A549 treated with CORT108297 at 1 μM for 4 hours (cell line): ENCODE measurements around the gene TIMMDC1. TPM values are rescaled to one million over a fixed set of nuclear protein-coding genes. Genes with fewer than 3 reads are reported as not detected.

Experiments used
- total RNA-seq: library from RNA; stranded (reverse); fragments of 200-300 nt; extraction: Qiagen RNA extraction; gene quantifications from 5 replicates; pipeline ENCODE4 v1.2.3, GENCODE V29; 2022

TIMMDC1 gene, protein sequence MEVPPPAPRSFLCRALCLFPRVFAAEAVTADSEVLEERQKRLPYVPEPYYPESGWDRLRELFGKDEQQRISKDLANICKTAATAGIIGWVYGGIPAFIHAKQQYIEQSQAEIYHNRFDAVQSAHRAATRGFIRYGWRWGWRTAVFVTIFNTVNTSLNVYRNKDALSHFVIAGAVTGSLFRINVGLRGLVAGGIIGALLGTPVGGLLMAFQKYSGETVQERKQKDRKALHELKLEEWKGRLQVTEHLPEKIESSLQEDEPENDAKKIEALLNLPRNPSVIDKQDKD
- total RNA-seq = 68.5 to 86.3 TPM (median 74.4 TPM) in 5 replicates

DNA sequence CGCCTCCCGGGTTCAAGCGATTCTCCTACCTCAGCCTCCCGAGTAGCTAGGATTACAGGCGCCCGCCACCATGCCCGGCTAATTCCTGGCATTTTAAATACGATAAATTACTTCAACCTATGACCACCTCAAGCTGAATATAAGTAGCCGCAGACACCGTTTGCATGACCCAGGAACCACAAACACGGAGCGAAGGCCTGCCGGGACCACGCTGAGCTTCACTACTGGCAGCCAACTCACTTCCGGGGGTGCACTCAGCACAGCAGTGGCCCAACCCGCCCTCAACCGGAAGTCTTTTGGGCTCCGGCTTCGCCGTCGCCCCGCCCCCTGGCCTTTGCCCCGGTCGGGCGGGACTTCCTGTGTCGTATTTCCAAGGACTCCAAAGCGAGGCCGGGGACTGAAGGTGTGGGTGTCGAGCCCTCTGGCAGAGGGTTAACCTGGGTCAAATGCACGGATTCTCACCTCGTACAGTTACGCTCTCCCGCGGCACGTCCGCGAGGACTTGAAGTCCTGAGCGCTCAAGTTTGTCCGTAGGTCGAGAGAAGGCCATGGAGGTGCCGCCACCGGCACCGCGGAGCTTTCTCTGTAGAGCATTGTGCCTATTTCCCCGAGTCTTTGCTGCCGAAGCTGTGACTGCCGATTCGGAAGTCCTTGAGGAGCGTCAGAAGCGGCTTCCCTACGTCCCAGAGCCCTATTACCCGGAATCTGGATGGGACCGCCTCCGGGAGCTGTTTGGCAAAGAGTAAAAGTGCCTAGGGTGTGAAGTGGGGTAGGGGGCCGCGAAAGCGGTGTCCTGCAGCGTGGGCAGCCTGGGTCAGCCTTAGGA is at the start of gene TIMMDC1:
TSS of gene TIMMDC1 (plus strand) at position 362 of the 826 bp plus-strand sequence. CDS start at position 549, 187 bp downstream.

DNA sequence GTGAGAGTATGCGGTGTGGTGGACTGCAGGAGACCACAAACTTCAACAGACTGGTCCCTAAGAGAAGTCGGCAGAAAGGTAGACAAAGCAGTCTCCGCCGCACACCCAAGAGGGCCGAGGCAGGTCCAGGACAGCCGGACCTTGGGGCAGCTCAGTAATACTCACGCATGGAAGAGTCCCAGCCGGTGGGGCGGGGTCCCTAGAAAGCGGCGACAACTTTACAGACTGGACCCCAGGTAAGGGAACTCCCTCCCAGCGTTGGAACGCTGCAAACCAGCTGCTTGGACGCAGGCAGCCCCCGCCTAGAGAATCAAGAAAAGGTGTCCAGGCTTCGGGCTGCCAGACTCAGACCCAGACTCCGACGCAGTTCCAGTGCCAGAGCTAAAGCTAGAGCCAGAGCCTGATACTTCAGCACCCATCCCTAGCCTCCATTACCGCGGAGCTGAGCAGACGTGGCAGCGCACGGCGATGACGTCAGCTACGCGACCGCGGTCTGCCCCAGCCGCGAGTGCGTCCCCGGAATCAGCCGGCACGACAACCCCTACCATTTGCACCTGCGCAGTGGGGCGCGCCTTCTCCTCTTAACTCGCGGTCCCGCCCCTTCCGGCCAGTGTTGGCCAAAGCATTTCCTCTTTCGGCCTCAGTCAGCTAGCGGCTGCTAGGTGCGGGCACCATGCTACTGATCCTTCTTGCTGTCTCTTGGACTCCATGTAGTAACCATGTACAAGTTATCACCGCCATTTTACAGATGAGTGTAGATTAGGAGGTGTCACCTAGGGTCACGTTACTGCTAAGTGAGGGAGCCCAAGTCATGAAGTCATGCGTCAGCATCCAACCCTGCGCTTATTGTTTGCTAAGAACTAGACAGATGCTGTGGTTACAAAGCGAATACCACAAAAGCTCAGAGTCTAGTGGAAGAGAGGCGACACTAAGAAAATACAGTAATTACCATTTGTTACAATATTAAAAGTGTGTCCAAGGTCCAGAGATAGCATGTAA is 34.9 kb upstream of the TIMMDC1 start, which contains the start of gene TMEM39A:
TSS of gene TMEM39A (minus strand) at position 445 of the 999 bp plus-strand sequence. CDS start 1,541 bp downstream, outside the sequence.

DNA sequence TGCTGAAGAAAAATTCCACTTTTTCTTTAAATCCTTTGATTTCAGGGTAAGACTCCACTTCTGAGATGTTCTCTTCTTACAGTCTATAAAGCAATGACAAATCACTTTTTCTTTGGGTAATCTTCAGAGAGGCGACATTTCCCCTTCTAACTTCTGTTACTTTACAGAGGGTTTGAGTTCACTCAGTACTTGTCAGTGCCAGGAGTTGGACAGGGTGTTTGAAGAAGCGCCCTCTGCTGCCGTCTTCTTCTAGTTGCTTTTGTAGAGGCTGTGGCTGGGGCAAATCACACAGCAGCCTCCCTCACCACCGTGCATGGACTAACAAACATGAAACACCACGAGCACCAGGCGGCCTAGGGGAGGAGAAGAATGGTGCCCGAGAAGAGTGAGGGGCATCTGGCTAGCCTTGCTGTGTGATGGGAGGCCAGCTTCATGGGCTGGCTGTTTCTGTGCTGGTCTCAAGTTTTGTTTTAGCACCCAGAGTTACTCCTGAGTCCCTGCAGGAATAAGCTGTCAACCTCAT is 61.2 kb downstream of the TIMMDC1 start, which contains the start of gene CD80:
TSS of gene CD80 (minus strand) at position 174 of the 523 bp plus-strand sequence. CDS start 1,886 bp downstream, outside the sequence.

Other genes with a start within 250 kb of the TIMMDC1 start
- 0.93 to 1.9 TPM (median 1.3 TPM) in 5 replicates for gene ARHGAP31, start 204.2 kb upstream of the TIMMDC1 start, total RNA-seq
- gene TMEM39A, start 34.9 kb upstream of the TIMMDC1 start, total RNA-seq = 21.9 to 28.6 TPM (median 26.6 TPM) in 5 replicates
- gene POGLUT1, start 29.6 kb upstream of the TIMMDC1 start, total RNA-seq = 8.4 to 11.3 TPM (median 8.8 TPM) in 5 replicates
- not detected in 5 replicates for gene CD80, start 61.1 kb downstream of the TIMMDC1 start, total RNA-seq
- 2.4 to 3.0 TPM (median 2.8 TPM) in 5 replicates for gene ADPRH, start 80.9 kb downstream of the TIMMDC1 start, total RNA-seq
- gene PLA1A, start 99.3 kb downstream of the TIMMDC1 start, total RNA-seq = 0.22 to 0.71 TPM (median 0.29 TPM) in 5 replicates
- 0.19 to 0.32 TPM (median 0.27 TPM) in 4 of 5 replicates, not detected in the other for gene POPDC2, start 162.0 kb downstream of the TIMMDC1 start, total RNA-seq
- gene COX17, start 178.9 kb downstream of the TIMMDC1 start, total RNA-seq = 105 to 131 TPM (median 107 TPM) in 5 replicates
- gene CFAP91, start 204.5 kb downstream of the TIMMDC1 start, total RNA-seq = 0.22 to 0.56 TPM (median 0.23 TPM) in 5 replicates